Activated CD8-positive, alpha-beta T cell treated with anti-CD3 and anti-CD28 coated beads for 36 hours (primary cell): ENCODE data around the gene HAS3. TPM values are rescaled to one million over a fixed set of nuclear protein-coding genes. Genes with fewer than 3 reads are reported as not detected.

Source experiments
- ATAC-seq: fragments of 200-7000 bp; cut with Tn5 transposase; one replicate; pipeline ENCODE4 v1.10.0; 2021; ENCODE audit warnings: mild to moderate bottlenecking, moderate library complexity
- CTCF ChIA-PET: fragments of 350-600 bp; sonication (Branson Sonifier 250); formaldehyde crosslinking; loops from one replicate; lab custom pipeline; 2021; ENCODE audit warnings: antibody characterized with exemption; lab: Charles Lee
- POLR2A ChIA-PET: fragments of 350-600 bp; sonication (Branson Sonifier 250); formaldehyde crosslinking; loops from one replicate; lab custom pipeline; 2021; ENCODE audit warnings: antibody characterized with exemption; lab: Charles Lee
- DNase-seq: peaks from one replicate; pipeline ENCODE4 v3.0.0-alpha.2; 2020
- H3K27ac Mint-ChIP-seq: one replicate; pipeline ENCODE4 v1.8.0; 2021; ENCODE audit warnings: mild to moderate bottlenecking, mixed read lengths
- H3K27me3 Mint-ChIP-seq: one replicate; pipeline ENCODE4 v1.8.0; 2021; ENCODE audit warnings: mixed read lengths
- H3K36me3 Mint-ChIP-seq: one replicate; pipeline ENCODE4 v1.8.0; 2021; ENCODE audit warnings: low read depth, mixed read lengths
- H3K4me1 Mint-ChIP-seq: one replicate; pipeline ENCODE4 v1.8.0; 2021; ENCODE audit warnings: low read depth, mixed read lengths
- H3K4me3 Mint-ChIP-seq: one replicate; pipeline ENCODE4 v1.8.0; 2021; ENCODE audit warnings: mild to moderate bottlenecking, moderate library complexity, mixed read lengths
- H3K9me3 Mint-ChIP-seq: one replicate; pipeline ENCODE4 v1.8.0; 2021; ENCODE audit warnings: mixed read lengths
- CTCF ChIP-seq: fragments of 200-600 bp; IDR thresholded peaks from one replicate; pipeline ENCODE4 v1.8.0; 2022; ENCODE audit warnings: antibody characterized with exemption, mild to moderate bottlenecking
- intact Hi-C: fragments of 100-400 bp; cut with micrococcal nuclease; formaldehyde crosslinking; loops from one replicate; pipeline ENCODE4 v1.10.0; 2022
- total RNA-seq, 2 experiments: library from RNA; stranded (reverse); gene quantifications; one replicate each; pipeline ENCODE4 v1.2.3, GENCODE V29; 2021

Gene HAS3
- total RNA-seq, 2 experiments from 2014 or later, result 0.11 to 0.43 TPM

- no peaks in the 10 kb centered on the region for H3K36me3 Mint-ChIP-seq
- no peaks in the 10 kb centered on the region for H3K9me3 Mint-ChIP-seq
- no peaks in the 10 kb centered on the region for H3K27me3 Mint-ChIP-seq
- H3K27ac Mint-ChIP-seq, result no peak overlapping the region
- no peaks in the 10 kb centered on the region for H3K4me1 Mint-ChIP-seq
- intact Hi-C loops, result no loop called here
- ChIA-PET POLR2A (interaction anchor here (1.2 kb wide), 1 partner anchor 9 kb away, joined by 4 read pairs; no protein-coding TSS in a partner anchor), CTCF (no interaction called here)
- H3K4me3 Mint-ChIP-seq, result no peak overlapping the region
- DNase-seq (no peak), ATAC-seq (no peak)
- no peak for TF ChIP-seq CTCF
These were observed 41.2 kb upstream of the HAS3 start for GRCh38 chr16:69064124-69064763.

DNA sequence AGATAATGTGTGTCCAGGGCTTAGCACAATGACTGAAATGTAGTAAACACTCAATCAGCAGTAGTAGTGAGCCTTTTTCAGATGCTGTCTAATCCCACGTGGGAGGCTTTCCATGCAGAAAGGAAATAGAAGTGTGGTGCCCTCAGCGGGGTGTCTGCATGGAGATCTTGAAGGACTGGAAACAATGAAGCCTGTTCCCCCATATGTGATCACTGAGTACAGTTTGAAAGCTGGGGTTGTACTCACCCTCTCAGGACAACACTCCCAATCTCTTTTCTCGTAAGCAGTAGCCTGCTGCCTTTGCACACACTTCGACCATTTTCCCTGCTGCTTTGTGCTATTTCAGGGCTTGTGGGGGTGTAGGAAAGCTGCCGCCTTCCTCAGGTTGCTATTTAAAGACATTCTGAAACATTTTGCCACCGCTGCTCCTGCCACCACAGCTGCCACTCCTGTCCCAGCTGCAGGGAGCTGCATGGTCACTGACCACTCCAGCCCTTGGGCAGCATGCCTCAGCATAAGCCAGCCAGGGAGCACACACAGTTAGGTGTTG is 40.6 kb upstream of the HAS3 start:
- TF ChIP-seq CTCF, result no peak
- no peak for DNase-seq
- Mint-ChIP-seq H3K27me3 (no peaks in the 10 kb centered on the region), H3K36me3 (no peaks in the 10 kb centered on the region), H3K4me3 (no peak overlapping the region), H3K9me3 (no peaks in the 10 kb centered on the region), H3K4me1 (no peaks in the 10 kb centered on the region), H3K27ac (no peak overlapping the region)
- no peak for ATAC-seq
- intact Hi-C loops, result no loop called here
- ChIA-PET CTCF (interaction anchor here (0.8 kb wide), 1 partner anchor 474 kb away, joined by 3 read pairs; no protein-coding TSS in a partner anchor), POLR2A (interaction anchor here (1.1 to 1.2 kb wide), 2 partner anchors 10 to 24 kb away, joined by 3 to 4 read pairs; no protein-coding TSS in a partner anchor)

- DNase-seq (no peak), ATAC-seq (no peak)
- no peak for TF ChIP-seq CTCF
- Mint-ChIP-seq H3K36me3 (no peaks in the 10 kb centered on the region), H3K4me3 (no peak overlapping the region), H3K9me3 (no peaks in the 10 kb centered on the region), H3K27ac (no peak overlapping the region), H3K4me1 (no peaks in the 10 kb centered on the region), H3K27me3 (no peaks in the 10 kb centered on the region)
- ChIA-PET POLR2A (no interaction called here), CTCF (no interaction called here)
- intact Hi-C loops, result no loop called here
These were observed 35.9 kb upstream of the HAS3 start for GRCh38 chr16:69069504-69069903.

DNA sequence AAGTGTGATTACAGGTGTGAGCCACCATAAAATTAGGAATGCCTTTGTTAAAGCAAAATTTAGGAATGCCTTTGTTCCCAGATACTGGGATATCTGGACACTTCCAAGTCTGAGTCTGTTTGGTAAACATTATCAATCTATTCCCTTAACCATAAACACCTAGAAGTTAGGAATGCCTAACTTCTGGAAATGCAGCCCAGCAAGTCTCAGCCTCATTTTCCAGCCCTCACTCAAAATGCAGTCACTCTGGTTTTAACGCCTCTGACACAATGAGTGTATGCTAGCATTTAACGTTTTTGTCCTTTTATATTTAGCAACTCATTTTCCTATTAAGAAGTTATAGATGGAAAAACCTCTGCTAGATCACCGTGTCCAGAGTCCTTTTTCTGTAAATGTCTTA is 34.4 kb upstream of the HAS3 start:
- H3K27ac Mint-ChIP-seq, result no peak overlapping the region
- H3K27me3 Mint-ChIP-seq, result no peaks in the 10 kb centered on the region
- ChIA-PET CTCF (interaction anchor here (1.0 kb wide), 1 partner anchor 43 kb away, joined by 3 read pairs; no protein-coding TSS in a partner anchor), POLR2A (no interaction called here)
- H3K9me3 Mint-ChIP-seq, result no peaks in the 10 kb centered on the region
- no peaks in the 10 kb centered on the region for H3K36me3 Mint-ChIP-seq
- intact Hi-C loops, result no loop called here
- no peak for ATAC-seq
- no peak for TF ChIP-seq CTCF
- H3K4me3 Mint-ChIP-seq, result no peak overlapping the region
- DNase-seq, result no peak
- no peaks in the 10 kb centered on the region for H3K4me1 Mint-ChIP-seq

DNA sequence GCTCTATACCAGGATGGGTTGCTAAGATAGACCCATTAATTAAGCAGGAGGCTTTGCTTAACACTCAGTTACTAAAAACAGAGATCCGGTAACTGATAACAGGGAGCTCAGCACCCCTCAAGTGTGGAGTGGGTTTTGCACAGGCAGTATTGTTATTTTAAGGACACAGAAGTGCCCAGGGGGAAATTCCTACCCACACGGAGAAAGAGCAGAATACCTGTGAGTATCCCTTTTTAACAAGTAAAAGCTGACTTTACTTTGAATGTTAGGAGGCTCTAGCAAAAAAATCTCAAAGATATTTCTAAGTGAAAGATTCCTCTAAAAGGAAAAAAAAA is 32.8 kb upstream of the HAS3 start:
- H3K27ac Mint-ChIP-seq, result no peak overlapping the region
- H3K4me1 Mint-ChIP-seq, result no peaks in the 10 kb centered on the region
- peaks cover 1% of the 10 kb centered on the region for H3K36me3 Mint-ChIP-seq
- intact Hi-C loops, result no loop called here
- H3K4me3 Mint-ChIP-seq, result no peak overlapping the region
- H3K27me3 Mint-ChIP-seq, result no peaks in the 10 kb centered on the region
- H3K9me3 Mint-ChIP-seq, result no peaks in the 10 kb centered on the region
- ATAC-seq (no peak), DNase-seq (no peak)
- TF ChIP-seq CTCF, result no peak
- ChIA-PET CTCF (no interaction called here), POLR2A (interaction anchor here (0.6 kb wide), 1 partner anchor 81 kb away, joined by 3 read pairs; no protein-coding TSS in a partner anchor)
